Mesendoderm (in vitro differentiated cells): ENCODE measurements around the gene C15orf61.

Experiments used
- DNase-seq: peaks from one replicate; pipeline ENCODE4 v3.0.0; 2013
- H2AK5ac ChIP-seq: 2 replicates; pipeline ENCODE4 v1.6.1; 2013; ENCODE audit warnings: low read length, inconsistent platforms
- H2BK120ac ChIP-seq: 2 replicates; pipeline ENCODE4 v1.6.1; 2013; ENCODE audit warnings: low read depth, mild to moderate bottlenecking, low read length, moderate library complexity, mixed read lengths
- H2BK15ac ChIP-seq: replicated peaks from 2 replicates; pipeline ENCODE4 v1.6.1; 2013; ENCODE audit warnings: low read depth, mild to moderate bottlenecking, moderate library complexity
- H2BK5ac ChIP-seq: 2 replicates; pipeline ENCODE4 v1.6.1; 2013; ENCODE audit warnings: low read length, inconsistent platforms
- H3K18ac ChIP-seq: 2 replicates; pipeline ENCODE4 v1.6.1; 2013; ENCODE audit warnings: mild to moderate bottlenecking, low read length, mixed read lengths
- H3K23ac ChIP-seq: one replicate; pipeline ENCODE4 v1.6.1; 2013; ENCODE audit warnings: low read length
- H3K27ac ChIP-seq: 2 replicates; pipeline ENCODE4 v1.5.1; 2013; ENCODE audit warnings: low read depth, mild to moderate bottlenecking, inconsistent platforms, low read length, moderate library complexity
- H3K27me3 ChIP-seq: 2 replicates; pipeline ENCODE4 v1.6.1; 2013; ENCODE audit warnings: low read length, control low read depth, mild to moderate bottlenecking, inconsistent platforms; ENCODE audit not compliant: insufficient read depth, poor library complexity
- H3K36me3 ChIP-seq: 2 replicates; pipeline ENCODE4 v1.6.1; 2013; ENCODE audit warnings: low read length, inconsistent platforms; ENCODE audit not compliant: control insufficient read depth, insufficient read depth
- H3K4ac ChIP-seq: one replicate; pipeline ENCODE4 v1.6.1; 2013; ENCODE audit warnings: low read depth, mild to moderate bottlenecking, low read length, moderate library complexity
- H3K4me1 ChIP-seq: 2 replicates; pipeline ENCODE4 v1.6.1; 2013; ENCODE audit warnings: low read depth, low read length, inconsistent platforms; ENCODE audit not compliant: control insufficient read depth
- H3K4me2 ChIP-seq: 2 replicates; pipeline ENCODE4 v1.6.1; 2013; ENCODE audit warnings: low read length
- H3K4me3 ChIP-seq: 2 replicates; pipeline ENCODE4 v1.5.1; 2013; ENCODE audit warnings: mild to moderate bottlenecking, low read length
- H3K56ac ChIP-seq: one replicate; pipeline ENCODE4 v1.6.1; 2013; ENCODE audit warnings: low read length
- H3K79me1 ChIP-seq: 2 replicates; pipeline ENCODE4 v1.6.1; 2013; ENCODE audit warnings: low read length, inconsistent platforms
- H3K79me2 ChIP-seq: 2 replicates; pipeline ENCODE4 v1.6.1; 2013; ENCODE audit warnings: mild to moderate bottlenecking, low read length; ENCODE audit not compliant: control insufficient read depth, insufficient read depth
- H3K9ac ChIP-seq: 2 replicates; pipeline ENCODE4 v1.6.1; 2013; ENCODE audit warnings: low read length, inconsistent platforms
- H4K5ac ChIP-seq: one replicate; pipeline ENCODE4 v1.6.1; 2013; ENCODE audit warnings: low read length
- H4K8ac ChIP-seq: one replicate; pipeline ENCODE4 v1.6.1; 2013; ENCODE audit warnings: low read depth, mild to moderate bottlenecking, control low read depth, low read length, moderate library complexity
- WGBS: extraction: QIAGEN DNeasy Blood & Tissue Kit; methylation state at CpG from one replicate; pipeline ENCODE4 v1.1.7; 2013; ENCODE audit warnings: low lambda C conversion rate, missing lambda C conversion rate; ENCODE audit not compliant: insufficient coverage; ENCODE audit errors: extremely low coverage; 5-methylcytosine and 5-hydroxymethylcytosine counted together

The C15orf61 gene

DNA sequence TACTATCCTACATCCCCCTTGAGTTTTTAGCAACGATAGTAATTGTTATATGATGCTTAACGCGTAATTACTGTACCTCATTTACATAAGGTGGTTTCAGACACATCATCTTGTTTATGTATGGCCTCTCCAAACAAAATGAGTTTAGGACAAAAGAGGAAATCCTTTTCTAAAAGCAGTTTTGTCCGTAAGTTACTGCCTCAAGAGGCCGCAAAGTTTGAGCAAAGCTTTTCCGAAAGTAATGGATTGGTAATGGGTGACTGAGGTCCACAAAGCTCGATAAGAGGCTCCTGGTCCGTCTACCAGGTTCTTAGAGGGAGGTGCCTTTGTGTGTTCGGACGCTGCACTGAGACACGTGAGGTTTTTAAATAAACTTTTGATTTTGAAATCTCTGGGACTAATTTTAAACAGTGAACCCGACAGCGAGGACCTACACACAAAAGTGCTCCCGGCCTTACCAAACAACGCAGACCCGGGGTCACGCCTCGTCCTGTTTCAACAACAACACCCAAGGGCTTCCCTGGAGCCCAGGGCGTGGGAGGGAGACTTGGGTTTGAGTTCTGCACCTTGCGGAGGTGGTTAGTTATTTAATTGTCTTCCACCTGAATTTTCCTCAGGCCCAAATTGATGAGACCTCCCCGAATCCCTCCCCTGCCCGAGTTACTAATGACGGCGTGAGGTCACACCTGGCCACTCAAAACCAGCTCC is 456 bp upstream of the C15orf61 start:
- Histone ChIP-seq H3K79me1 (no peaks in the 10 kb centered on the region), H2BK15ac (no peak overlapping the region), H2BK120ac (no peak overlapping the region), H3K4ac (no peak overlapping the region), H3K27me3 (no peaks in the 10 kb centered on the region), H3K23ac (no peak overlapping the region), H3K18ac (no peak overlapping the region), H3K4me3 (no peak overlapping the region), H4K5ac (no peak overlapping the region), H3K36me3 (no peaks in the 10 kb centered on the region), H4K8ac (no peak overlapping the region), H3K9ac (no peak overlapping the region), H3K27ac (no peak overlapping the region), H3K79me2 (no peaks in the 10 kb centered on the region), H2BK5ac (no peak overlapping the region), H3K4me2 (peak overlapping the region; percentile 81), H2AK5ac (no peak overlapping the region), H3K4me1 (no peaks in the 10 kb centered on the region), H3K56ac (peak overlapping the region; percentile 29)
- no CpG with 5 or more reads among the region's 24 CpGs for WGBS
- DNase-seq: no peak

- no peak overlapping the region for H3K23ac ChIP-seq
- no peak overlapping the region for H3K4ac ChIP-seq
- H3K36me3 ChIP-seq: no peaks in the 10 kb centered on the region
- no peak overlapping the region for H2AK5ac ChIP-seq
- peak overlapping the region; percentile 81 for H3K4me2 ChIP-seq
- no CpG with 5 or more reads among the region's 23 CpGs for WGBS
- no peak overlapping the region for H3K27ac ChIP-seq
- no peaks in the 10 kb centered on the region for H3K79me2 ChIP-seq
- H3K27me3 ChIP-seq: no peaks in the 10 kb centered on the region
- peak overlapping the region; percentile 45 for H3K4me3 ChIP-seq
- H3K9ac ChIP-seq: peak overlapping the region; percentile 80
- H3K4me1 ChIP-seq: no peaks in the 10 kb centered on the region
- H2BK15ac ChIP-seq: no peak overlapping the region
- H3K56ac ChIP-seq: peak overlapping the region; percentile 90
- H2BK120ac ChIP-seq: no peak overlapping the region
- H3K79me1 ChIP-seq: no peaks in the 10 kb centered on the region
- H3K18ac ChIP-seq: no peak overlapping the region
- H4K5ac ChIP-seq: no peak overlapping the region
- no peak overlapping the region for H4K8ac ChIP-seq
- no peak overlapping the region for H2BK5ac ChIP-seq
- no peak for DNase-seq
Measured at GRCh38 chr15:67521783-67522568, 1.0 kb downstream of the C15orf61 start.

- H4K5ac ChIP-seq: no peak overlapping the region
- no peaks in the 10 kb centered on the region for H3K79me1 ChIP-seq
- peak; percentile 28 for DNase-seq
- no peak overlapping the region for H3K23ac ChIP-seq
- H2AK5ac ChIP-seq: no peak overlapping the region
- H3K27me3 ChIP-seq: no peaks in the 10 kb centered on the region
- H4K8ac ChIP-seq: no peak overlapping the region
- no peak overlapping the region for H3K56ac ChIP-seq
- no peak overlapping the region for H3K4me2 ChIP-seq
- no peaks in the 10 kb centered on the region for H3K4me1 ChIP-seq
- no peak overlapping the region for H3K27ac ChIP-seq
- no CpG with 5 or more reads among the region's 1 CpG for WGBS
- no peak overlapping the region for H2BK5ac ChIP-seq
- H3K9ac ChIP-seq: no peak overlapping the region
- H3K4me3 ChIP-seq: no peak overlapping the region
- H3K4ac ChIP-seq: no peak overlapping the region
- H2BK120ac ChIP-seq: no peak overlapping the region
- H3K79me2 ChIP-seq: no peaks in the 10 kb centered on the region
- H3K36me3 ChIP-seq: no peaks in the 10 kb centered on the region
- no peak overlapping the region for H3K18ac ChIP-seq
- no peak overlapping the region for H2BK15ac ChIP-seq
Measured at GRCh38 chr15:67523330-67523729, 2.4 kb downstream of the C15orf61 start.

- no peak overlapping the region for H3K4me2 ChIP-seq
- no peak overlapping the region for H4K8ac ChIP-seq
- H3K79me2 ChIP-seq: no peaks in the 10 kb centered on the region
- H4K5ac ChIP-seq: no peak overlapping the region
- H3K4me1 ChIP-seq: no peaks in the 10 kb centered on the region
- H2BK15ac ChIP-seq: no peak overlapping the region
- DNase-seq: no peak
- no peaks in the 10 kb centered on the region for H3K27me3 ChIP-seq
- H3K4ac ChIP-seq: no peak overlapping the region
- no peaks in the 10 kb centered on the region for H3K79me1 ChIP-seq
- no peaks in the 10 kb centered on the region for H3K36me3 ChIP-seq
- H2BK5ac ChIP-seq: no peak overlapping the region
- no peak overlapping the region for H3K23ac ChIP-seq
- H2AK5ac ChIP-seq: no peak overlapping the region
- no peak overlapping the region for H2BK120ac ChIP-seq
- no peak overlapping the region for H3K4me3 ChIP-seq
- H3K9ac ChIP-seq: no peak overlapping the region
- H3K27ac ChIP-seq: no peak overlapping the region
- H3K56ac ChIP-seq: no peak overlapping the region
- H3K18ac ChIP-seq: no peak overlapping the region
Measured at GRCh38 chr15:67524235-67524634, 3.3 kb downstream of the C15orf61 start.

GRCh38 chr15:67528513-67528912 is 7.6 kb downstream of the C15orf61 start:
- Histone ChIP-seq H3K56ac (no peak overlapping the region), H3K4me1 (no peaks in the 10 kb centered on the region), H3K9ac (no peak overlapping the region), H4K5ac (no peak overlapping the region), H3K4ac (no peak overlapping the region), H3K4me3 (no peak overlapping the region), H3K27ac (no peak overlapping the region), H3K36me3 (no peaks in the 10 kb centered on the region), H3K79me2 (no peaks in the 10 kb centered on the region), H2BK5ac (no peak overlapping the region), H3K27me3 (no peaks in the 10 kb centered on the region), H4K8ac (no peak overlapping the region), H3K4me2 (no peak overlapping the region), H2BK15ac (no peak overlapping the region), H3K23ac (no peak overlapping the region), H2BK120ac (no peak overlapping the region), H3K79me1 (no peaks in the 10 kb centered on the region), H2AK5ac (no peak overlapping the region), H3K18ac (no peak overlapping the region)
- no CpG with 5 or more reads among the region's 3 CpGs for WGBS
- DNase-seq: no peak
